ENCODE data around the gene PALMD.

Gene PALMD

DNA sequence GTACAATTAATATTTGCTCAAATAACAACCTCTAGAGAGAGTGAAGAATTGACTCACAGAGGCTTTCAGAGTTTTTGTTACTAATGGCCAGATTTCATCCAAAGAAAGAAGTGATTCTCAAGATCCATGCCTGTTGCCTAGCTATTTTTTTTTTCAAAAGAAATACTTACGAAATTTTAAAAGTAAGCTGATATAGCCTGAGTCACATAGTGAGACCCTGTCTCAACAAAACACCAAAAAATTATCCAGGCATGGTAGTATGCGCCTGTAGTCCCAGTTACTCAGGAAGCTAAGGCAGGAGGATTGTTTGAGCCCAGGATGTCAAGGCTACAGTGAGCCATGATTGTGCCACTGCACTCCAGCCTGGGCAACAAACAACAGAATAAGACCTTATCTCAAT, 14.6 kb downstream of the PALMD start:
- no peak for DNase-seq (ENCODE audit: low read depth)

DNA sequence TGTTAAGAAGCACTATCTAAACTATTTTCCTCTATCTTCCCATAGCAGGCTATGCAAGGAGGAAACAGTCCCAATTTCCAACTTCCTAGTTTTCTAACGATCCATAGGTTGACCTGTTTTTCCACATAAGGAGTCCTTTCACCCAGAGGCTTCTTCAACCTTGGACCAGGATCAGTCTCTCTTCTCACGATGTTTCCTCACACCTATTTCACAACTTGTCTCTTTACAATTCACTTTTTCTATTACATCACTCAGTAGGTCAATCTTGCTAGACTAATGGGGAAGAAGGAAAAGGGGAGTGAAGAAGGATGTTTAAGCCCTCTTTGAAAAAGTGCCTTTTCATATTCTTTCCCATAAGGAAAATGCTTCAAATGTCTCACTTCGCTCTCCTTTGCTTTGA, 15.9 kb downstream of the PALMD start:
- DNase-seq (ENCODE audit: low read depth) = no peak

DNA sequence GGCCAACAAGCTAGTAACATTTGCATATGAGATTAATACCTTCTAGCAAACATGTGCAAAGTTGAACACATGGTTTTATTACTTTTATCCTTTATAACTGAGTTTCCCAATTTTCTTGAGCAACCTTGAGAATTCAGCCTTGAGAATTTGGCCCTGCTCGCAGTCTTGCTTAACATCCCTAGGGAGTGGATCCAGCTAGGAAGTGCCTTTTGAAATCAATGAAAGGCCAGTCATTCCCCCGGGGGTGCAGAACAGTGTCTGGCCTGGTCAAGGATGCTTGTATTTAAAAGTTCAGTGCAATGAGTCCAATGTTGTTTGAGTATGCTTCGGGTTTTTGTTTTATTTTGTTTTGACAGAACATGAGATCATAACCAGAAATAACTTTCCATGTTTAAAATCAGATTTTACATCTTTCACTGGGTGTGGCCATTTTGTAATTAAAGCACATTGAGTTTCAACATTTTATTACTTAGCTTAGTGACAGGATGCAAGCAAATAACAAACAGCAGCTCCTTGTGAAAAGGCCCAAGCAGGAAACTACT, 16.7 kb downstream of the PALMD start:
- DNase-seq (ENCODE audit: low read depth) = peak; percentile 98

DNA sequence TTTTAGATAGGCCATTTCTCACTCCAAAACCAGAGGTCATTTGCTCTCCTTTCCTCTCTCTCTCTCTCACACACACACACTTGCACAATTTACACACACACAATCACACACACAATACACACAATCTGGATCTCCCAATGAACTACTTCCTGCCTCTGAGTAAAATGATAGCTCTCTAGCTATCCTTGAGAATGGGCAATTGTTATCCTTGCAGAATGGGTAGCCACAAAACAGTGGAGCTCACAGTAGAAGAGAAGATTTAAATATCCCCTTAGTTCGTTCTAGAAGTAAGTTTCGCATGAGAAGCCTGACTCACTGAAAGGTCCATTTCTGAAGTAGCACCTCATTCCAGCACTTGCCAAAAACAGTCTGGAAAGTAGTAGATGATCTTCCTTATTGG, 17.6 kb downstream of the PALMD start:
- no peak for DNase-seq (ENCODE audit: low read depth)

DNA sequence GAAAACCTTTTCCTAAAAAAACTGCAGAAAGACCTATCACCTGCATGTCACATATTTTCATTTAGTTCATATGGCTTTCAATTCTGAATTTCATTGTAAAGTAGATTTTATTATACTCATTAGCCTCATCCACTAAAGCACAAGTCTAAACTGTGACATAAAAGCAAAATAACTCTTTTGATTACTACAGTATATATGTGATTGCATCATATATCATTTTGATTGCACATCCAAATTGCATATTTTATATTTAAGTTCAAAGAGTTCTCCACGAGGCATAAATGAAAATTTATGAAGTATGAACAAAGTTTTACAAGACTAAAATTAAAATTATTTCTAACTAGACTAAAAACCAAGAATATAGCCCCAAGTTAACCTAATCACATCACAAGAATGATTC, 19.3 kb downstream of the PALMD start:
- no peak for DNase-seq (ENCODE audit: low read depth)

DNA sequence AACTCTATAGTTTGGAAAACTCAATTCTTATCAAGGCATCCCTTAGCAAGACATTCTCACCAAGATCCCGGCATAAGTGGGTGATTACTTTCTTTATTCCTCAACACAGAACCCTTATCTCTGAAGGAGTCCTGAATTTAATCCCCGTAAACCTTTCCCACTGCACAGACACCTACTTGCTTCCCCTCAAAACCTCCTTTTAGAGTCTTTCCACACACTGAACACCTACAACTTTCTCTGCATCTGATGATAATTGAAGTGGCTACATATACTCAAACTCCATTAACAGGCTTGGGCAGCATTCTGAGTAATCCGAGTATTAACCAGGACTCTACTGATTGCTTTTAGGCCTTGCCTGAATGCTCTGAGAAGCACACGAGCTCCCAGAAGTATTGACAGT, 23.5 kb downstream of the PALMD start:
- no peak for DNase-seq (ENCODE audit: low read depth)

DNA sequence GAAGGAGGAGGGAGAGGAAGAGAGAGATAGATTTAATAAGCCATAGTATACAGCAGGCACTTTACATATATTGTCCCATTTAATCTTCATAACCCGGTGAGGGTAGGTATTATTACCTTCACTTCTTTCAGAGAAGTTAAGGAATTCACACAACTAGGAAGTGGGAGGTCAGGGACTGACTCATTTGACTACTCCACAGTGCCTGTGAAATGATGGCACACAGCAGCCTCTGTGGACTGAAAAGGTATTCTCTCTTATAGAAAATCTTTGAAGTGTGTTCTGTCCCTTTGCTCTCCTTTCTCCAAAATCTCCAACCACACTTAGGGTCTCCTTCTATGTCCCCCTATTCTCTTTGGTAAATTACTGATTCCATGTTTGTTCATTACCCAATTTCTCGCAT, 23.9 kb downstream of the PALMD start:
- DNase-seq (ENCODE audit: low read depth) = no peak

DNA sequence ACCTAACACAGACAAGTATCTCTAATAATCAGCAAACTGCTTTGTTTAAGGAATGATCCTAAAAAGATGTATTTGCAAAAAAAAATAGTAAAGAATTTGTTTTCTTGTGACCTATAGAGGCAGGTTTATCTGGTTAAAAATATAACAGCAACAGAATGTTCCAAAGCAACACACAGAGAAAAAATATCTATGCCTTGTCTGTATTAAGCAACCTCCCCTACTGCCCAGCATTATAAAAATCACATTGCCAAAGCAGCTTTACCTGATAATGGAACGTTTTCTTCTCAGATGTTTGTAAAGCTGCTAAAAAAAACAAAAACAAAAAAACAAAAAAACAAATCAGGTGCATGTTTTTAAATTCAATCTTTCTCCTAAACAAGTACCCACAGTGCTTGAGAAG, 24.7 kb downstream of the PALMD start:
- no peak for DNase-seq (ENCODE audit: low read depth)

DNA sequence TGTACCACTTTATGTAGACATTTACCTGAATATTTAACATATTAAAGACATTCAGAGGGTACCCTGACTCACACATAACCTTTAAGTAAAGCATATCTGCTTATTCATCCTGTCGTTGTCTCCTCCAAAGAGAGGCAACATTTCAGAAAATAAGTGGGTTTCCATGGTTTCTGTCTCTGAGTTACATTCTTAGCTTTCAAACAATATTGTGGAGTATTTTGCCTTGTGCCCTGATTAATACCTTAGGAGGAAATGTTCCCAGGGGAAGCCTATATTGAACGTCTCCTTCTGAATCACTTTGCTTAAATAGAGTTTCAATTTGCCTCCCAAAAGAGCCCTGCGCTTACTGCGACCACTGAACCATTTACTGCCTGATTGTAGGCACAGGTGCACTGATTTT, 26.1 kb downstream of the PALMD start:
- no peak for DNase-seq (ENCODE audit: low read depth)

DNA sequence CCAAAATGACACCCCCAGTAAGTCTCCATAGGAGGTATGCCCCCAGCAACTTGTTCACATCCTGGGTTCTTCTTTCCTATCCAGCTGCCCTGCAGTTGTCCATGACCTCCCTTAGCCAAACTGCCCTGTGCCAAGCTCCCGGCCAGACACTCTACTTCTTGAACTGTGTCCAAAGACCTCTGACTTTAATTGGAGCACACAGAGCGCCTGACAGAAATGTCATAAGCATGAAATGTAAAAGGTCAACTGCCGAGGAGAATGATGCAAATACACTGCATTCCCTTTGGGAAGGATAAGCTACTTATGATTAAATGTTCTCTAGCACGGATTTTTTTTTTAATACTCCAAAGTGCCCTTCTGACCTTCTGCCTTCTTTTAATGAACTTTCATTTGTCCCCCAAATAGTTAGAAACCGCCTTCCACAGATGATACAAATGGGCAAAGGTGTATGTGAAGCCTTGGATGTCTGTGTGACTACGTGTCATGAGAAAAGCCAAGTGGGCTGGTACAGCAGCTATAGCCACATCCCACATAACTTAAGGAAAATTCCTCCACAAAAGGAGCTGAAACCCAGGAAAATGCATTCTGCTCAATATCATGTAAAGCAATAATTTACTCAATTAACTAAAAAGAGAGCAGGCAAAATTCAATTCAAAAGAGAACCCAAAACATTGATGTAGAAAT, 26.8 kb downstream of the PALMD start:
- DNase-seq (ENCODE audit: low read depth) = no peak

DNA sequence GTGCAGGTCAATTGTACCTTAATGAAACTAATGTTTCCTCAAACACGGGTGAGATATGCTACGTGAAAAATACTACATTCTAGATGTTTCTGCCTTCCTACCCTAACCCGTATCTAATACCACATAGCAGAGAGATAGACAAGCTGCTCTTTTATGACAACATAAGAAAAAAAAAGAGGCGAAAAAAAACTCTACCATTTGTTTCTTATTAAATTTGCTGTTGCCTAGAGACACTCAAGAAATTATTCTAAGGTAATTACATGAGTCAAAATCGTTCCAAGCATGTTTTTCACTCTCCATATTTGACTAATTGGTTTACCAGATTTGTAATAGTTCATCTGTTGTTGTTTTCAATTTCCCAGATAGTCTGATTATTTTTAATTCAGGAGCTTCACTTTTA, 27.4 kb downstream of the PALMD start:
- no peak for DNase-seq (ENCODE audit: low read depth)

DNA sequence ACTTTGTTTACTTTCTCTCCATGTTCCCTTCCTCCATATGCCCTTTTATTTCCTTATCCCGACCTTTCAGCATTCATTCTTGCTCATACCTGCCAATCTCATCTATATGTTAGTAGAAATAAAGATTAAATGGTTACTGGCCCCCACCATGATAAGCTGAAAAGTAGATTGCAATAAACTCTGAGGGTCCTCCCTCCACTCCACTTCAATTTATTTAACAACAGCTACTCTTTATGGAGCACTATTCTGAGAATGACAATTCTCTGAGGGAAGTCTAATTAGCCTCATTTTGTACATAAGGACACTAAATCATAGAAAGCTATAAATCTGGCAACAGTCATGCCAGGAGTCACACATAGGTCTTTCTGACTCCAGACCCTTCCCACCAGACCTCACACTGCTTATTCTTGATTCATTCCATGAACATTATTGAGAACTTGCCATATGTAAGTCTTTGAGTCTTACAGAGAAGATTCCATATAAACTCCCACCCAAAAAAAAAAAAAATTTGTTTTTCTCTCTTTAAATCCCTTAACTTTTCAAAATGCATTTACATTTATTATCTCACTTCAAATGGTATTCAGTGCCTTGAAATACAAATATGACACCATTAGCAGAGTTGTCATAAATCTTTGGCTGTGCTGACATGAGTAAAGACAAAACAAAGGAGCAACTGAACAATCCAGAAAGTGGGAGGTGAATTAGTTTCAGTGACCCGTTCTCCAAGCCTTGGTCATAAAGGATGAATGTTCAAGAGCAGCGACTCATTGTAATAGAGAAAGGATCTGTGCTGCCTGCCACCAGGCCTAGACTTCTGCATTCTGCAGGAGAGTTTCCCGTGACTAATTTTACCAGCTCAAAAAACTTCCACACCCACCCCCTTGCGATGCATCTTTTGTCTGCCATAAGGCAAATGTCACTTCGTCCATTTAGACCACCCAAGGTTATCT, 28.5 kb downstream of the PALMD start:
- DNase-seq (ENCODE audit: low read depth) = no peak

DNA sequence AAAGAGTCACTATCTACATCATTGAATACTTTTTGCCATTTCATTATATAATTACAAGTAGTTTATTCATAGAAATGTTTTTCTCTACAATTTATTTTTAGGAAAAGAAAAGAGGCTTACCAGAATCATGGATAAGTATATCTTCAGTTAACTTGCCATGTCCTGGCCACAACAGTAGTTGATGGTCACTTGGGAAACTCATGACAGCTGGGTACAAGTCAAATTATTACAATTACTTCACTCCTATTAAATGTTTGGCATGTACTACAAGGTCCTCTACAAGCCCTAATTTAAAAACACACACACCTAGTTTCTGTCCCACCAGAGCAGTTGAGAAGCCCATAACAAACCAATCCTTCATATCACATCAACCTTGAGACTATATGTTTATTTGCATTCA, 29.4 kb downstream of the PALMD start:
- no peak for DNase-seq (ENCODE audit: low read depth)

DNA sequence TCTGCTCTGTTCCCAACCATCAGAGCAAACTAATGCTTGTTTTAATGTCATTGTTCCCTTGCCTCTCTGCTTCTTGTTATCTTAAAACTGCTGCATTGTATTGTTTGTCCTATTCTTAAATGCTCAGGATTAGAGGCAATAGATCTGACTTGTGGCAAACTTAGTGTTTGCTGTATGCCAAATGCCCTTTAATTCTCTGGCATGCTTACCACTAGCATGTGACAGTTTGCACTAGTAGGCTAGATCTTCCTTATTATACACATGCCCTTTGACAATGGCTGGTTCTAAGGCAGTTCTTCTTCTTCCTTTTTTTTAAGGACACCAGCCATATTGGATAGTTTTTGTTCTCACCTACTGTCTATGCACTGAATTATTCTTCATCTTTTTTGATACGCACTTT, 30.1 kb downstream of the PALMD start:
- no peak for DNase-seq (ENCODE audit: low read depth)

DNA sequence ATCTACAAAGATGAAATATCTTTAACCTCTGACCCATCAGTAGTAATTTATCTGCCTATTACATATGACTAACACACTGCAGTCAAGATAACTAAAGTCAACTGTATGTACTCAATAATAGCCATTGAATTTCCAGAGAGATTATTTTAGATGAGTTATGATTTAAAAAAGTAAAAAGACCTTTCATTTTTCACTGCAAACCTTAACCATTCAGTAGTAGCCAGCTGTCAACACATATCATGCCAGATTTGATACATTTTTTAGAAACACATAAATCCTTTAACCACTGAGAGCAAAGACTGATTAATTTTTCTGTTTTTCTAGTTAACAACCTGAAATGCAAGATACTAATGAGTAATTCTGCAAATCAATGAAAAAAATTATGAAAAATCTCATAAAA, 31.0 kb downstream of the PALMD start:
- DNase-seq (ENCODE audit: low read depth) = no peak

DNA sequence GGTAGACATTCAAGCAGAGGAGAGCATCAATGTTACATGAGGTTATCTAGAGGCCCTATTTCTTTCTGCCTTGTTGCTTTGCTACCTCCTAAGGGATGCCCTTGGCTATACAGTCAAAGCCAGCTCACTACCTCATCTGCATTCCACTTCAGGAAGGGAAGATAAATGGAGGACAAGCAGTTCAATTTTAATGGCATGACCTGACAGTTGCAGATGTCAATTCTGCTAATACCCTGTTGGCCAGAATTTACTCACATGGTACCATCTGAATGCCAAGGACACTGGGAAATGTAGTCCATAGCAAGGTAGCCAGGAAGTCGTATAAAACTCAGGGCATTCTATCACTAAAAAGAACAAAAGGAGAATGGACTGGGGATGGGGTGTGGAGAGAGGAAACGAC, 31.5 kb downstream of the PALMD start:
- DNase-seq (ENCODE audit: low read depth) = no peak

DNA sequence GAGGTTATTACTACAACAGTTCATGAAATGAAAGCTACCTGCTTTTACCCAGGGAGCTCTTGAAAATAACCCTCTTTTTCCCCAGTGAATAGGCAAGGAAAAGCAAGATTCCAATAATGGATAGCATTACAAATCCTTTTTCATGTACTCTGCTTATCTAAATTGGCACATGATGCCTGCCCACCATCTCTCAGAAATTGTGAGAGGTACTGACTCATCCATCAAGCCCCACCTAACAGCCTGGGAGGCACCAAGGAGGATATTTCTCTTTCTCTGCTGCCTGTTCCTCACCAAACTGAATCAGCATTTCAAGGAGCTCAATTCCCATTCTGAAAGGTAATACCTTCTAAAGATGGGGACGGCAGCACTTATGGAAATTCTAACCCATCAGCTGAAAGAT, 34.4 kb downstream of the PALMD start:
- no peak for DNase-seq (ENCODE audit: low read depth)

DNA sequence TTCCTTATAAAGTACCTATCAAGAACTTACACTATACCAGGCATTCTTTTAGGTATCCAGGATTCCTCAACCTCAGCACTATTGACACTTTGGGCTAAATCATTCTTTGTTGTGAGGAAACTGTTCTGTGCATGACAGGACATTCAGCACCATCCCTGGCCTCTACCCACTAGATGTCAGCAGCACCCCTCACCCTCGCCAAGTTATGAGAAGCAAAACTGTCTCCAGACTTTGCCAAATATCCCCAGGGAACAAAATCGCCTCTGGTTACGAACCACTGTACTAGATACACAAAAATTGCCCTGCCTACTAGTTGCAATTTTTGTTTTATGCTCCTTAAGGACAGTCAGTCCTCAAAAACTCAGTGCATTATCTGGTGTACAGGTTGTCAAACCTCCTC, 35.7 kb downstream of the PALMD start:
- DNase-seq (ENCODE audit: low read depth) = no peak

DNA sequence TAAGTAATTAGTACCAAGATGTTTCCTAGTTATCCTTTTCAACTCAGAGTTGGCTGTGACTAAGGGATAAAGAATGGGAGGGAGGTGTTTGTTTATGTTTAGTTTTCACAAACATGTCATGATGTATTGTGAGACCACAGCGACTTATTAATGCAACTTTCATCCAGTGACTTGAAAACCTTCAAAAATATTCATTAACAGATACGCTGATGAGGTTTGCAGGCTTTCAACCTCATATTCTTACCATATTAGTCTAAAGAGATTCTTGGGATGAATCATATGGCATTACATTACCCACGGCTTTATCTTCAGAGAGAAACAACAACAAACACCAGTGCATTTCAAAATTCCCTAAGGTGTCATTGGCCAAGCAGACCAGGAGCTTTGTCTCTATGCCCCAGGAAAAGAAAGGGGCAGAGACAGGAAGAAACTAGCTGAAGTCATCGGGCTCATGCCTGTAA, 36.4 kb downstream of the PALMD start:
- no peak for DNase-seq (ENCODE audit: low read depth)

DNA sequence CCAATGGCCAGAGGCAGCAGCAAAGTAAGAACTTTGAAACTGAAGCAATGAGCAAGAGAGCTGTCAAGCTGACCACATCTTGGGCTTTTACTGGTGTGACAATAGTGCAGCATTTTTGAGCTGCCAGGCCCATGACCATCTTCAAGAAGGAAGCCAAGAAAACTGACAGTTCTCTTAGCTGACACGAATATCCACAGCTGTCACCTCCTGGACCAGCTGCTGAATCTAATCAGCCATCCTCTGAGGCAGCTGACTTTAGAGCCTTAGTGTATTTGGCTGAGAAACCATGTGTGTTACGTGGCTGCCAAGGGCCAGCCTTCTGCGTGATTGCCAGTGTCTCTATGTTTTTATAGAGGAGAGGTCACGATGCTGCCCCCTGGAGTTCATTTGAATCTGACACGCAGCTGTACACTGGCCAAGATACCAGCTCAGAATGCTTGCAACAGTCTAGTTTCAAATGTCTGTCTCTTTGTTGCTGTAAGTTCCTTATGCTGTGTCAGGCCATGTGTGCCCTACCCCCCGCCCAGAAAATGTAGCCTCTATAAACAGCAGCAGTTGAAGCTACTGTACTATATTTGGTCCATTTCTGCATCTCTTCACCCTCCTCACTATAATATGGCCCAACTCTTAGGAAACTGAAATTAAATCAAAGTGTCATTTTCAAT, 39.7 kb downstream of the PALMD start:
- DNase-seq (ENCODE audit: low read depth) = peak; percentile 94

DNA sequence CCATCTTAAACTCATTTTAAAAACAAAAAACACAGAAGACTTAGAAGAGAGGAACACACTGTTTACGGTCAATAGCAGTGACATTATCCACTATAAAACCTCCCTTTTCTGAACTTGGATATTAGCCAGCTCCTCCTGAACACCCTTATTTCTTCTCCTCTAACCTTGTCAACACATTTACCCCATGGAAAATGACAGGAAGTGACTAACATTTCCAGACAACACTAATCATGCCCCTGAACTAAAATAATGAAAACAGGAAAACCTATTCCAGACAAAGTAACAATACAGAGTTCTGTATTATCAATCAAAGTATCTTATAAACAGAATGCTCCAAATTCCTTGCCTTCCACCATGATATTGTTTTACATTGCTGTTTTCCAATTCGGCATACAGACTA, 45.3 kb downstream of the PALMD start:
- DNase-seq (ENCODE audit: low read depth) = no peak

DNA sequence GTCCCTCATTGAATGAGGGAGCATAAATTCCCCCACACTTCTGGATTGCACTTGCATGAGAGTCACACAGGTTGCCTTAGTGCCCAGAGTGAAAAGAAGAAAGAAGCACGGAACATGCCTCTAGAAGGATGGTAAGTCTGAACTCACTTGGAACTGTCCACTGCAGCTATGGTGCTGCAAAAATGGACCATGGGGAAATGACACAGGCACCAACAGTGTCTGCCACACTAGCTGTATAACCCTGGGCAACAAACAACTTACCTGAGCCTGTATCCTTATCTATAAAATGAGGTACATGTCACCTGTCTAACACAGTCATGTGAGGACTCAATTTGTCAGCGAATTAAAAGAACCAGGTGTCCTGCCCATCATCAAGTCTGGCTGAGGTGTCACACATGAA, 50.7 kb downstream of the PALMD start:
- no peak for DNase-seq (ENCODE audit: low read depth)

DNA sequence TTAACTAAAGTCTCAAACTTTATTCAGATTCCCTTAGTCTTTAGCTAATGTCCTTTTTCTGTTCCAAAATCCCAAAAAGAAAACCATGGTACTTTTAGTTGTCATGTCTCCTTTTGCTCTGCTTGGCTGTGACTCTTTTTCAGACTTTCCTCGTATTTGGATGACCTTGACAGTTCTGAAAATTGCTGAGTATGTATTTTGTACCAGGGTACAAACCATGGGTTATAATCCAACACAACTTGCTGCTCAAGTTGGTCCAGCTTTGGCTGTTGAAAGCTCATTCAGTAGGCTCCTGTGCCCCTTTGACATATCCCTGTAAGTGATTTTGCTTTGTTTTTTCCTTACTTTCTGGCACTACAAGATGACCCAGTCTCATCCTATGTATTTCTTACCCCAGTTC, 51.7 kb downstream of the PALMD start:
- no peak for DNase-seq (ENCODE audit: low read depth)

Data from GM04504 (cell line).